Adrenal gland (tissue), 12 donors: ENCODE results near the gene KCNJ6. TPM values are rescaled to one million over a fixed set of nuclear protein-coding genes. Genes with fewer than 3 reads are reported as not detected.

Experiments used
- DNase-seq, 7 donors: peaks; one replicate each; pipeline ENCODE4 v3.0.0-alpha.2; 2019 to 2020
- H3K27ac ChIP-seq, 5 donors: fragments of 200-600 bp; sonication (generic) in 4 of 5; 1 replicate in 3 of 5; 2 replicates in 2 of 5; pipeline versions ENCODE4 v1.5.1 to v1.8.0; 2016 to 2020; ENCODE audit warnings: mild to moderate bottlenecking in 1 of 5
- H3K27me3 ChIP-seq: fragments of 200-600 bp; 2 replicates; pipeline ENCODE4 v1.8.0; 2021
- H3K36me3 ChIP-seq, 2 donors: fragments of 200-600 bp; replicated peaks in 1 of 2; 1 replicate in 1 of 2; 2 replicates in 1 of 2; pipeline versions ENCODE4 v1.5.1 to v1.8.0; 2018 to 2022
- H3K4me1 ChIP-seq, 2 donors: fragments of 200-600 bp; replicated peaks in 1 of 2; 1 replicate in 1 of 2; 2 replicates in 1 of 2; pipeline versions ENCODE4 v1.5.1 to v1.8.0; 2018 to 2021
- H3K4me3 ChIP-seq, 4 donors: fragments of 200-600 bp; sonication (generic) in 3 of 4; one replicate each; pipeline ENCODE4 v1.5.1; 2016 to 2018
- H3K9me3 ChIP-seq, 3 donors: fragments of 200-600 bp; sonication (generic) in 1 of 3; replicated peaks in 1 of 3; 1 replicate in 2 of 3; 2 replicates in 1 of 3; pipeline versions ENCODE4 v1.5.1 to v1.8.0; 2016 to 2021
- POLR2A ChIP-seq, 2 donors: fragments of 450-650 bp; IDR thresholded peaks; one replicate each; pipeline ENCODE4 v1.6.1; 2017; ENCODE audit warnings: antibody characterized with exemption in 2 of 2, mild to moderate bottlenecking in 2 of 2, moderate library complexity in 1 of 2
- WGBS, 4 donors: extraction: QIAGEN DNeasy Blood & Tissue Kit in 2 of 4; methylation state at CpG; one replicate each; pipeline versions ENCODE4 v1.1.5 to v1.1.7; 2013 to 2017; 5-methylcytosine and 5-hydroxymethylcytosine counted together
- intact Hi-C, 2 donors: fragments of 100-400 bp; cut with DNase I; formaldehyde crosslinking; loops; one replicate each; pipeline versions ENCODE4 v1.14.1 to v1.15.0; 2022 to 2023
- polyA plus RNA-seq, 3 donors: library from polyadenylated mRNA; stranded (reverse); fragments of 200-250 nt in 2 of 3; fragments of 350-450 nt in 1 of 3; fragmentation: Illumina TruSeq in 1 of 3; extraction: RNeasy Lipid Tissue Mini Kit (QIAGEN cat#74804) in 1 of 3; gene quantifications; one replicate each; pipeline ENCODE4 v1.2.3, GENCODE V29; 2013 to 2014
- total RNA-seq, 9 donors: library from RNA; depleted of rRNA in 4 of 9; stranded (reverse); fragments of >200 nt in 4 of 9; fragments of 120-200 nt in 1 of 9; fragmentation: NEBNext Ultra II Directional in 1 of 9; extraction: Animal tissue kit (Norgen Biotek cat#: 25700) in 1 of 9; gene quantifications; one replicate each; pipeline versions ENCODE4 v1.1.0 to v1.2.4, GENCODE V29; 2013 to 2023
- TF ChIP-seq, protein P1 (sequence below), 6 experiments: fragments of 450-650 bp in 4 of 6; fragments of 200-600 bp in 2 of 6; sonication (generic) in 1 of 6; IDR thresholded peaks; 1 replicate in 5 of 6; 2 replicates in 1 of 6; pipeline versions ENCODE4 v1.5.1 to v1.8.0; 2016 to 2021; ENCODE audit warnings: antibody characterized with exemption in 6 of 6, mild to moderate bottlenecking in 2 of 6, moderate library complexity in 1 of 6
- donor health status: healthy with polysubstance abuse.
- donor health status: Bipolar disorder and iron deficiency.
- donor health status: DM: yes; HTN: yes; CAD: no.
- donor health status: DM: no; HTN: no; CAD: no.
- donor health status: DM: no; HTN: no; CAD: no.
- donor health status: DM: yes; HTN: yes; CAD: no.

KCNJ6 gene
- total and polyA plus RNA-seq, 12 donors, result 0.03 to 0.60 (median 0.07) TPM; not detected in 4

DNA sequence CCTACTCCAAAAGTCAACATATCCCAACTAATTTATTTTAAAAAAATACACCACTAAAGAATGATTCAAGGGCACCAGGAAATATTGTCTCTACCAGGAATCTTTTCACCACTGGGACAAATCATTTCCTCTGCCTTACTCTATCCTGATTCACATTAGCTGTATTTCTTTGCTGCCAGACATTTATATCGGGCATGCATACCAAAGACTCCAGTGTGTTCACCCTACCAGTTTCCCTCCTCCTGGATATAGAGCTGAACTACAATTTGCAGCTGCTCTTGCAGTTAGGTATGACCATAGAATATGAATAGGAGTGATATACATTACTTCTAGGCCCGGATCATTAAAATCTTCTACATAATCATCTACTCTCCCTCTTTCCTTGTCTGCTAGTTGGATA is 7.6 kb downstream of the KCNJ6 start:
- H3K9me3 ChIP-seq, result no peaks in the 10 kb centered on the region
- peaks cover 6% of the 10 kb centered on the region for H3K27me3 ChIP-seq
- WGBS, 4 donors, result 60 to 84% (median 79%) methylated on average over 2 of the region's 2 CpGs
- no peak overlapping the region for H3K27ac ChIP-seq
- DNase-seq, result no peak
- H3K4me3 ChIP-seq, result no peak overlapping the region
- no peak for TF ChIP-seq POLR2A (IDR thresholded peaks at IDR 0.05)
- TF ChIP-seq, protein P1, sequence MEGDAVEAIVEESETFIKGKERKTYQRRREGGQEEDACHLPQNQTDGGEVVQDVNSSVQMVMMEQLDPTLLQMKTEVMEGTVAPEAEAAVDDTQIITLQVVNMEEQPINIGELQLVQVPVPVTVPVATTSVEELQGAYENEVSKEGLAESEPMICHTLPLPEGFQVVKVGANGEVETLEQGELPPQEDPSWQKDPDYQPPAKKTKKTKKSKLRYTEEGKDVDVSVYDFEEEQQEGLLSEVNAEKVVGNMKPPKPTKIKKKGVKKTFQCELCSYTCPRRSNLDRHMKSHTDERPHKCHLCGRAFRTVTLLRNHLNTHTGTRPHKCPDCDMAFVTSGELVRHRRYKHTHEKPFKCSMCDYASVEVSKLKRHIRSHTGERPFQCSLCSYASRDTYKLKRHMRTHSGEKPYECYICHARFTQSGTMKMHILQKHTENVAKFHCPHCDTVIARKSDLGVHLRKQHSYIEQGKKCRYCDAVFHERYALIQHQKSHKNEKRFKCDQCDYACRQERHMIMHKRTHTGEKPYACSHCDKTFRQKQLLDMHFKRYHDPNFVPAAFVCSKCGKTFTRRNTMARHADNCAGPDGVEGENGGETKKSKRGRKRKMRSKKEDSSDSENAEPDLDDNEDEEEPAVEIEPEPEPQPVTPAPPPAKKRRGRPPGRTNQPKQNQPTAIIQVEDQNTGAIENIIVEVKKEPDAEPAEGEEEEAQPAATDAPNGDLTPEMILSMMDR (IDR thresholded peaks at IDR 0.05), result no peak
- intact Hi-C loops, result no loop called here
- no peaks in the 10 kb centered on the region for H3K36me3 ChIP-seq
- no peaks in the 10 kb centered on the region for H3K4me1 ChIP-seq

DNA sequence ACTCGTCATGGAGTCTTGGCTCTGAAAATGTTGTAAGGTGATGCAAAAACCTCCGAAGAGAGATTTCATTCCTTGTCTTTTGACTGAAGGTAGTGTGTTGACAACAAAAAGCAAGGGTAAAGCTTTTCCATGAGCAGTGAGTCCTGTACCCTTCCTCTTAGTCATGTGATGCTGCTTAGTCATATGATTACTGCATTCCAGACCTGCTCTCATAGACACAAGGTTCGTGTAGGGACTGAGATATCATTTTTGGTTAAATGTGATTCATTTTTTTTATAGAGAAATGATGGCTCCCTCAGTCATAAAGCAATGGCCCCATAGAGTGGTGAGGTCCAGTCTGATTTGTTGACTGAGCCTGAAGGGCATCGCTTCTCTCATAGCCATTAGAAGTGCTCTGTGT is 9.2 kb downstream of the KCNJ6 start:
- H3K4me3 ChIP-seq, result no peak overlapping the region
- H3K36me3 ChIP-seq, result no peaks in the 10 kb centered on the region
- no peak overlapping the region for H3K27ac ChIP-seq
- intact Hi-C loops, result no loop called here
- no peaks in the 10 kb centered on the region for H3K4me1 ChIP-seq
- WGBS, 4 donors, result 32 to 70% (median 62%) methylated on average over 4 of the region's 4 CpGs
- TF ChIP-seq POLR2A (IDR thresholded peaks at IDR 0.05), result no peak
- peaks cover 6% of the 10 kb centered on the region for H3K27me3 ChIP-seq
- no peak for DNase-seq
- H3K9me3 ChIP-seq, result no peaks in the 10 kb centered on the region

DNA sequence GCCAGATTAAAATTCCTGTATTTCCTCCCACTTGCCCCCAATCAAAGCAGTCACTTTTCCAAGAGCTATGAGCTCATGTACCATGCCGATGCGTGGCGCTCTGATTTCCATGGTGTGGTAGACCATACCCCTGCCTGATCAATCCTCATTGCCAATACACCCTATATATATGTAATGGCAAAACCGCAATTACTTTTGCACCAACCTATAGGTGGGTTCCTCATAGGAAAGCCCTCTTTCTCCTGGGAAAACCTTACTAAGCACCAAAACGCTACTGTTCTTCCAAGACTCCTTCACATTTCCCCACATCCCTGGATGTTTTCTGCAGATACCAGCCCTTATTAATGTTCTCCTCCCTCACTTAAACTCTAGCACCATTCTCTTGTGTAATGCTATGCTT is 11.0 kb downstream of the KCNJ6 start:
- DNase-seq, result no peak
- H3K36me3 ChIP-seq, result no peaks in the 10 kb centered on the region
- H3K27ac ChIP-seq, result no peak overlapping the region
- H3K4me3 ChIP-seq, result no peak overlapping the region
- H3K4me1 ChIP-seq, result no peaks in the 10 kb centered on the region
- WGBS, 4 donors, result 68 to 85% (median 82%) methylated on average over 5 of the region's 5 CpGs
- TF ChIP-seq, protein P1 (IDR thresholded peaks at IDR 0.05), result no peak
- no peak for TF ChIP-seq POLR2A (IDR thresholded peaks at IDR 0.05)
- peaks cover 6% of the 10 kb centered on the region for H3K27me3 ChIP-seq
- H3K9me3 ChIP-seq, result no peaks in the 10 kb centered on the region
- intact Hi-C loops, result no loop called here

GRCh38 chr21:37904856-37905255 is 11.4 kb downstream of the KCNJ6 start:
- 59 to 76% (median 64%) methylated on average over 4 of the region's 4 CpGs for WGBS, 4 donors
- Histone ChIP-seq H3K36me3 (no peaks in the 10 kb centered on the region), H3K9me3 (no peaks in the 10 kb centered on the region), H3K27ac (no peak overlapping the region), H3K4me1 (no peaks in the 10 kb centered on the region), H3K27me3 (peaks cover 6% of the 10 kb centered on the region), H3K4me3 (no peak overlapping the region)
- DNase-seq, result no peak
- TF ChIP-seq, protein P1 (IDR thresholded peaks at IDR 0.05), result no peak
- TF ChIP-seq POLR2A (IDR thresholded peaks at IDR 0.05), result no peak
- intact Hi-C loops, result no loop called here

- H3K36me3 ChIP-seq, result no peaks in the 10 kb centered on the region
- no peaks in the 10 kb centered on the region for H3K9me3 ChIP-seq
- H3K27me3 ChIP-seq, result peaks cover 6% of the 10 kb centered on the region
- H3K27ac ChIP-seq, result no peak overlapping the region
- no peaks in the 10 kb centered on the region for H3K4me1 ChIP-seq
- H3K4me3 ChIP-seq, result no peak overlapping the region
- intact Hi-C loops, result no loop called here
- WGBS, 4 donors, result 70 to 77% (median 73%) methylated on average over 2 of the region's 2 CpGs
- no peak for DNase-seq
- TF ChIP-seq, protein P1 (IDR thresholded peaks at IDR 0.05), result no peak
- TF ChIP-seq POLR2A (IDR thresholded peaks at IDR 0.05), result no peak
Measured at GRCh38 chr21:37903396-37903795, 12.9 kb downstream of the KCNJ6 start.
